Activated CD4-positive, alpha-beta memory T cell treated with anti-CD3 and anti-CD28 coated beads, Interleukin-2, amount 10 ng/mL, durations not matched to agents 7 days and 5 days (primary cell): ENCODE data around the gene GDF15. TPM values are rescaled to one million over a fixed set of nuclear protein-coding genes. Genes with fewer than 3 reads are reported as not detected.
A peak's percentile ranks its signal among the peaks of the same experiment; 100 is the strongest.

ENCODE experiments used
- CTCF ChIA-PET: fragments of 350-600 bp; sonication (Branson Sonifier 250); formaldehyde crosslinking; loops from one replicate; lab custom pipeline; 2021; ENCODE audit warnings: antibody characterized with exemption, inconsistent platforms; lab: Charles Lee
- POLR2A ChIA-PET: fragments of 350-600 bp; sonication (Branson Sonifier 250); formaldehyde crosslinking; loops from one replicate; lab custom pipeline; 2021; ENCODE audit warnings: antibody characterized with exemption; lab: Charles Lee
- DNase-seq: peaks from one replicate; pipeline ENCODE4 v3.0.0-alpha.2; 2020
- H3K27ac Mint-ChIP-seq: one replicate; pipeline ENCODE4 v1.8.0; 2021; ENCODE audit warnings: mild to moderate bottlenecking, mixed read lengths
- H3K27me3 Mint-ChIP-seq: one replicate; pipeline ENCODE4 v1.8.0; 2021; ENCODE audit warnings: mixed read lengths
- H3K36me3 Mint-ChIP-seq: one replicate; pipeline ENCODE4 v1.8.0; 2021; ENCODE audit warnings: low read depth, mixed read lengths
- H3K4me1 Mint-ChIP-seq: one replicate; pipeline ENCODE4 v1.8.0; 2021; ENCODE audit warnings: mixed read lengths
- H3K4me3 Mint-ChIP-seq: one replicate; pipeline ENCODE4 v1.8.0; 2021; ENCODE audit warnings: mild to moderate bottlenecking, mixed read lengths
- H3K9me3 Mint-ChIP-seq: one replicate; pipeline ENCODE4 v1.8.0; 2021; ENCODE audit warnings: mixed read lengths
- total RNA-seq, 2 experiments: library from RNA; stranded (reverse); gene quantifications; one replicate each; pipeline ENCODE4 v1.2.3, GENCODE V29; 2021

GDF15 gene
- total RNA-seq, 2 experiments from 2014 or later, result not detected

GRCh38 chr19:18431351-18432197, 45.6 kb downstream of the GDF15 start:
- ChIA-PET POLR2A (interaction anchor here (1.0 to 3.2 kb wide), 4 partner anchors 9 to 17 kb away, joined by 3 to 17 read pairs (median 4); partner anchors contain the start of gene SSBP4), CTCF (interaction anchor here (0.9 kb wide), 1 partner anchor 12 kb away, joined by 3 read pairs; the partner anchor contains the start of gene SSBP4)
- Mint-ChIP-seq H3K9me3 (no peaks in the 10 kb centered on the region), H3K27ac (no peak overlapping the region), H3K27me3 (no peaks in the 10 kb centered on the region), H3K36me3 (peaks cover 28% of the 10 kb centered on the region), H3K4me1 (peaks cover 40% of the 10 kb centered on the region), H3K4me3 (no peak overlapping the region)
- DNase-seq, result no peak

- peaks cover 28% of the 10 kb centered on the region for H3K36me3 Mint-ChIP-seq
- no peaks in the 10 kb centered on the region for H3K9me3 Mint-ChIP-seq
- ChIA-PET CTCF (interaction anchor here (0.9 kb wide), 1 partner anchor 13 kb away, joined by 3 read pairs; the partner anchor contains the start of gene SSBP4), POLR2A (interaction anchor here (1.2 to 3.2 kb wide), 3 partner anchors 10 to 18 kb away, joined by 3 to 17 read pairs (median 5); partner anchors contain the start of gene SSBP4)
- no peak overlapping the region for H3K4me3 Mint-ChIP-seq
- H3K27me3 Mint-ChIP-seq, result no peaks in the 10 kb centered on the region
- H3K27ac Mint-ChIP-seq, result no peak overlapping the region
- peaks cover 41% of the 10 kb centered on the region for H3K4me1 Mint-ChIP-seq
- no peak for DNase-seq
Observed at GRCh38 chr19:18432275-18433014, 46.5 kb downstream of the GDF15 start.

GRCh38 chr19:18433015-18433691, 47.2 kb downstream of the GDF15 start:
- Mint-ChIP-seq H3K27ac (no peak overlapping the region), H3K27me3 (no peaks in the 10 kb centered on the region), H3K4me1 (peaks cover 44% of the 10 kb centered on the region), H3K9me3 (no peaks in the 10 kb centered on the region), H3K36me3 (peaks cover 28% of the 10 kb centered on the region), H3K4me3 (no peak overlapping the region)
- CTCF ChIA-PET, result no interaction called here
- no peak for DNase-seq
- POLR2A ChIA-PET, result interaction anchor here (1.5 to 3.2 kb wide), 2 partner anchors 10 to 14 kb away, joined by 5 to 17 read pairs; partner anchors contain the start of gene SSBP4

DNA sequence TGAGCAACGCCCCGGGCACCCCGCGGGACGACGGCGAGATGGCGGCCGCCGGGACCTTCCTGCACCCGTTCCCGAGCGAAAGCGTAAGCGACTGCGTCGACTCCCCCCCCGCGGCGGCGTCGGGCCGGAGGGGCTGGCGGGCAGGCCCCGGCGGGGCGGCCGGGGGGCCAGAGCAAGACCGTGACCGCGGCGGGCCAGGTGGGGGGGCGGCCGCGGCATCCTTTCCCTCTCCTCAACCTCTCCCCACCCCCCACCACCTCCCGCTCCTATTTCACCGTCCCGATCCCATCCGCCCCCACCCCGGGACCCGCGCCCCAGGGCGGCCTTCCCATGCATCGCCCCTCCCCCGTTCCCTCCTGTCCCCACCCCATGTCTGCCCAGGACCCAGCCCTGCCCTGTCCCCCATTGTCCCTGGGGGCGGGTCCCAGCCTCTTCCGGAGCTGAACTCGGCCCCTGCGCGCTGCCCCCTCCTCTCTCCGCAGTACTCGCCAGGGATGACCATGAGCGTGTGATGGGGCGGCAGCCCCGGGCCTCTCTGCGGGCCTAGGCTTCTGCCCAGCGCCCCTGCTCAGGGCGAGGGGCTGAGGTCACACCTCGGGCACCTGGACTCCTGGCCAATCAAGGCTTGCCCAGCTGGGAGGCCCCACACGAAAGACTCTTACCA, 47.9 kb downstream of the GDF15 start:
- Mint-ChIP-seq H3K4me1 (peaks cover 39% of the 10 kb centered on the region), H3K27me3 (no peaks in the 10 kb centered on the region), H3K27ac (no peak overlapping the region), H3K4me3 (no peak overlapping the region), H3K36me3 (peaks cover 28% of the 10 kb centered on the region), H3K9me3 (no peaks in the 10 kb centered on the region)
- CTCF ChIA-PET, result interaction anchor here (0.5 to 1.0 kb wide), 2 partner anchors 129 to 1172 kb away, joined by 3 read pairs; no protein-coding TSS in a partner anchor
- DNase-seq, result no peak
- POLR2A ChIA-PET, result no interaction called here

DNA sequence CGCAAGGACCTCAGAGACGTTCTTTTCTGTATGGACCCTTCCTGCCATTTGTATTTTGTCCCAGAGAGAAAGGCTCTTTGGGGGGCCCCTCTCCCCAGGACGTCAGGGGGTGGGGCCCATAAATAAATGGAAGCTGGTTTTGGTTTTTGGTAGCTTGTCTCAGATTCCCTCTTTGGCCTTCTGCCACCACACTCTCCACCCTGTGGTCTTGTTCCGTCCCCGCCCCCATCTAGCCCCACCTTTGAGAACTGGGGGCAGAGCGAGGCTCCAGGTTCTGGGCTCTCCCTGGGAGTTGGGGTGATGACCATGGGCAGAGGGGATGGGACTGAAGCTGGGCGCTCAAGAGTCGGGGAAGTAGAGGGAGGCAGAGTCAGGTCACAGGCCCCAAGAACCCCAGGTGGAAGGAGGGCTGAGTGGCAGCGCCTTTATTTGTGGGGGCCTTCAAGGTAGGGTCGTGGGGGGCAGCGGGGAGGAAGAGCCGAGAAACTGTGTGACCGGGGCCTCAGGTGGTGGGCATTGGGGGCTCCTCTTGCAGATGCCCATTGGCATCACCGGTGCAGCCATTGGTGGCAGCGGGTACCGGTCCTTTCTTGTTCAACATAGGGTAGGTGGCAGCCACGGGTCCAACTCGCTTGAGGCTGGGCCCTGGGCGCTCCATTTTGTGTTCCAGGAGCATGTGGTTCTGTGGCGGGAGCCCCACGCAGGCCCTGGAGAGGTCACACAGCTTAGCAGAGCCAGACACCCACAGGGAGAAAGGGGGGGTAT, 48.6 kb downstream of the GDF15 start:
- ChIA-PET CTCF (interaction anchor here (0.5 to 1.0 kb wide), 2 partner anchors 130 to 1171 kb away, joined by 3 read pairs; no protein-coding TSS in a partner anchor), POLR2A (interaction anchor here (0.8 to 1.5 kb wide), 2 partner anchors 14 to 15 kb away, joined by 3 to 5 read pairs; partner anchors contain the start of gene SSBP4)
- Mint-ChIP-seq H3K36me3 (peaks cover 28% of the 10 kb centered on the region), H3K9me3 (no peaks in the 10 kb centered on the region), H3K4me3 (peak overlapping the region; percentile 8), H3K4me1 (peaks cover 35% of the 10 kb centered on the region), H3K27me3 (no peaks in the 10 kb centered on the region), H3K27ac (no peak overlapping the region)
- no peak for DNase-seq

GRCh38 chr19:18435178-18435841, 49.4 kb downstream of the GDF15 start:
- no peak overlapping the region for H3K4me3 Mint-ChIP-seq
- H3K4me1 Mint-ChIP-seq, result peaks cover 30% of the 10 kb centered on the region
- H3K27me3 Mint-ChIP-seq, result no peaks in the 10 kb centered on the region
- CTCF ChIA-PET, result no interaction called here
- DNase-seq, result no peak
- no peak overlapping the region for H3K27ac Mint-ChIP-seq
- POLR2A ChIA-PET, result interaction anchor here (0.8 to 1.5 kb wide), 3 partner anchors 12 to 16 kb away, joined by 3 to 10 read pairs (median 5); partner anchors contain the start of gene SSBP4
- H3K36me3 Mint-ChIP-seq, result peaks cover 27% of the 10 kb centered on the region
- no peaks in the 10 kb centered on the region for H3K9me3 Mint-ChIP-seq

DNA sequence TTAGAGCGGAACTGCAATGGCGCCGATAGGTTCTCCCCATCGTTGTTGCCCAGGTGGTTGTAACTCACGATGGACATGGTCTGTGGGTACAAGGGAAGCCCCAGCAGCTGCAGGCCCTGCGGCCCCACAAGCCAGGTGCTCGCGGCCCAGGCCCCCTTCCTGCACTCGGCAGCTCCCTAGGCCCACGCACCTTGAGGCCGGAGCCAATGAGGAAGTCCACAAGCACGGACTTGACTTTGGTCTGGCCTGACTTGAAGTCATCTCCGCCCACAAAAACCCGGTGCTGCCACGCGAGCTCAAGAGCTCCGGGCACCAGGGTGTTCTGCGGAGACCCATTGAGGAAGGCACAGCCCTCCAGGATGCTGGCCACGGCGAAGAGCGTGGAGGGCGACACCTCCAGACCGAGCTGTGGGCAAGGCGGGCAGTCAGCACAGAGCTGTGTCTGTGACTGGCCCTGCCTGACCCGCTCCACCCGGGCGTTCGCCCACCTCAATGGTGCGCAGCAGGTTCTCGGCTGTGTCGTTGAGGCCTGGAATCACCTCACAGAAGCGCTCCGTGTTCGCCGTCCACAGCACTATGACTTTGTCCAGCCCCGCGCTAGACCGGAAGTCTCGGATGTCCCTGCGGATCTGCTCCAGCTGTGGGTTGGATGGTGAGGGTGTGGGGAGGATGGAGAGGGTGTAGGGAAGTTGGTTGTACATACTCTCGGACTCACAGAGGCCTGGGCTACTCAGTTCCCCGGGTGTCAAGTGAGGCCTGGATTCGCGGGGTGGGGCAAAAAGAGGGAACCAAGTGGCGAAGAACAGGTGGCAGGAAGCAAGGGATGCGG, 50.1 kb downstream of the GDF15 start:
- peak overlapping the region; percentile 57 for H3K4me3 Mint-ChIP-seq
- H3K9me3 Mint-ChIP-seq, result no peaks in the 10 kb centered on the region
- DNase-seq, result no peak
- H3K36me3 Mint-ChIP-seq, result peaks cover 30% of the 10 kb centered on the region
- peaks cover 32% of the 10 kb centered on the region for H3K4me1 Mint-ChIP-seq
- POLR2A ChIA-PET, result interaction anchor here (1.5 to 1.6 kb wide), 3 partner anchors 13 to 121 kb away, joined by 3 to 10 read pairs (median 5); partner anchors contain the start of gene KXD1
- no peaks in the 10 kb centered on the region for H3K27me3 Mint-ChIP-seq
- H3K27ac Mint-ChIP-seq, result no peak overlapping the region
- CTCF ChIA-PET, result no interaction called here

DNA sequence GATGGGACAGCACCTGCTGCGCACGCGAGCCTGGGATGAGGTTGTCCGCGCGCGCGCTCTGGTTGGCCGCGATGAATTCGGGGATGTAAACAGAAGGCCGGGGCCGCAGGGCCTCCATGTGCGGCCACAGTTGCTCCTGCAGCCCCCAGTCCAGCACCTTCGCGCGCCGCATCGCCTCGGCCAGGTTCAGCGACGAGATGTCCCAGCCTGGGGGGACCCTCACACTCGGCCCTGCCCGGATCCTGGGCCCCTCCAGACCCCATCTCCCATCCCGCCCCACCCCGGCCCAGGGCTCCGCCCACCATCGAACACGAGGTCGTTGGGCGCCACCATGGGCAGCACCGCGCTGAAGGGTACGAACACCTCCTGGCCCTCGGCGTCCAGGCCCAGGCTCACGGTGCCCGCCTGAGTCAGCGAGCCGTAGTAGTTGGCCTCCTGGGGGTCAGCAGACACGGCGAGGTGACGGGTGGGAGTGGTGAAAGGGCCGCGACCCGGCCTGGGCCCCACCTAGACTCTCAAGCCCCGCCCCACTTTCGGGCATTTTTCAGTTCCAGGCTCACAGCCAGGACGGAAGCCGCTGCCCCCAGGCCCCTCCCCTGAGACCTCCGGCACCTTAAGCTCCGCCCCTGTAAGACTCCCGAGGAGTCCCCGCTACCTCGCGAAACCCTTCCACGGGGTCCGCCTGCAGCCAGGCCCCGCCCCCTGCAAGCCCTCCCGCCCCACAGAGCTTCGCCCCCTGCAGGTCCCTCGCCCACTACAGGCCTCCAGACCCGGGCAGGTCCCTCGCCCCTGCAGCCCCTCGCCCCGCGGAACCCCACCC, 50.9 kb downstream of the GDF15 start:
- CTCF ChIA-PET, result no interaction called here
- DNase-seq, result peak; percentile 70
- H3K4me3 Mint-ChIP-seq, result peak overlapping the region; percentile 57
- no peaks in the 10 kb centered on the region for H3K27me3 Mint-ChIP-seq
- no peak overlapping the region for H3K27ac Mint-ChIP-seq
- H3K36me3 Mint-ChIP-seq, result peaks cover 28% of the 10 kb centered on the region
- H3K9me3 Mint-ChIP-seq, result no peaks in the 10 kb centered on the region
- POLR2A ChIA-PET, result interaction anchor here (0.9 to 1.6 kb wide), 4 partner anchors 14 to 121 kb away, joined by 3 to 10 read pairs (median 5); partner anchors contain the start of gene KXD1
- peaks cover 37% of the 10 kb centered on the region for H3K4me1 Mint-ChIP-seq

- Mint-ChIP-seq H3K27me3 (no peaks in the 10 kb centered on the region), H3K27ac (no peak within 1 kb of the TSS), H3K9me3 (peaks cover 5% of the 10 kb centered on the region), H3K4me3 (peak within 1 kb of the TSS; percentile 55), H3K4me1 (peaks cover 42% of the 10 kb centered on the region), H3K36me3 (peaks cover 31% of the 10 kb centered on the region)
- CTCF ChIA-PET, result no interaction called here
- DNase-seq, result no peak
- POLR2A ChIA-PET, result interaction anchor here (0.9 to 1.6 kb wide), 3 partner anchors 16 to 120 kb away, joined by 3 to 6 read pairs (median 4); partner anchors contain the start of gene KXD1
Observed at GRCh38 chr19:18437491-18438330, 51.8 kb downstream of the GDF15 start, which contains the start of gene ISYNA1. TSS of gene ISYNA1 (minus strand) at chr19:18438133. CDS start at chr19:18437979, 154 bp downstream.
